K562 (cell line): Measurements from ENCODE around the gene SETDB1. TPM values are rescaled to one million over a fixed set of nuclear protein-coding genes. Genes with fewer than 3 reads are reported as not detected.

ENCODE experiments used
- ATF7 ChIP-seq: fragments of 450-650 bp; IDR thresholded peaks from 2 replicates; pipeline ENCODE4 v1.7.1; 2014; ENCODE audit warnings: mild to moderate bottlenecking, moderate library complexity
- CAMTA2 ChIP-seq: fragments of 250-450 bp; sonication (Bioruptor Pico); conservative IDR thresholded peaks from 2 replicates; pipeline ENCODE4 v1.5.1; 2022
- CHCHD3 ChIP-seq: fragments of 250-450 bp; sonication (Bioruptor Pico); IDR thresholded peaks from 2 replicates; pipeline ENCODE4 v2.1.2; 2022; ENCODE audit warnings: mild to moderate bottlenecking
- COPS2 ChIP-seq: fragments of 450-650 bp; conservative IDR thresholded peaks from 2 replicates; pipeline ENCODE4 v1.6.1; 2016; ENCODE audit warnings: mild to moderate bottlenecking, moderate library complexity
- DDX20 ChIP-seq: fragments of 450-650 bp; IDR thresholded peaks from 2 replicates; pipeline ENCODE4 v1.6.1; 2016; ENCODE audit warnings: missing genetic modification characterization, low read depth, mild to moderate bottlenecking, missing compliant biosample characterization, moderate library complexity
- DPF2 ChIP-seq: fragments of 450-650 bp; IDR thresholded peaks from 2 replicates; pipeline ENCODE4 v1.6.1; 2016
- EGR1 ChIP-seq: fragments of 450-650 bp; conservative IDR thresholded peaks from 2 replicates; pipeline ENCODE4 v1.6.1; 2017; ENCODE audit warnings: mild to moderate bottlenecking
- ESRRA ChIP-seq: fragments of 450-650 bp; IDR thresholded peaks from 2 replicates; pipeline ENCODE4 v1.6.1; 2014; ENCODE audit warnings: low read depth, mild to moderate bottlenecking, moderate library complexity, borderline replicate concordance
- HCFC1 ChIP-seq: IDR thresholded peaks from 2 replicates; pipeline ENCODE4 v1.6.1; 2012; ENCODE audit warnings: low read depth, low read length, improper control_type of control experiment
- HMGN3 ChIP-seq: IDR thresholded peaks from 2 replicates; pipeline ENCODE4 v1.6.1; 2011; ENCODE audit warnings: borderline replicate concordance, low read depth, mild to moderate bottlenecking, mixed read lengths, low read length; ENCODE audit not compliant: insufficient read length; ENCODE audit errors: extremely low read depth
- KLF13 ChIP-seq: fragments of 450-650 bp; IDR thresholded peaks from 2 replicates; pipeline ENCODE4 v1.6.1; 2016; ENCODE audit warnings: missing genetic modification characterization, low read depth, mild to moderate bottlenecking, missing compliant biosample characterization, moderate library complexity, borderline replicate concordance
- KLF16 ChIP-seq: IDR thresholded peaks from 2 replicates; pipeline ENCODE4 v1.6.1; 2016; ENCODE audit warnings: antibody characterized with exemption
- L3MBTL2 ChIP-seq: fragments of 450-650 bp; IDR thresholded peaks from 2 replicates; pipeline ENCODE4 v1.6.1; 2016; ENCODE audit warnings: mild to moderate bottlenecking, moderate library complexity
- MAX ChIP-seq: sonication (generic); formaldehyde crosslinking; IDR thresholded peaks from 2 replicates; pipeline ENCODE4 v1.9.0; 2022; ENCODE audit warnings: mild to moderate bottlenecking, missing genetic modification reagents
- PHB2 ChIP-seq: fragments of 450-650 bp; IDR thresholded peaks from 2 replicates; pipeline ENCODE4 v1.6.1; 2017; ENCODE audit warnings: low read depth
- PTBP1 ChIP-seq: fragments of 200-400 bp; formaldehyde crosslinking; IDR thresholded peaks from 2 replicates; pipeline ENCODE4 v1.6.1; 2017; ENCODE audit warnings: low read depth, low read length
- RAD21 ChIP-seq, 2 experiments: fragments of 250-450 bp in 1 of 2; fragments of 450-650 bp in 1 of 2; sonication (Bioruptor Pico) in 1 of 2; formaldehyde crosslinking in 1 of 2; IDR thresholded peaks in 1 of 2; conservative IDR thresholded peaks in 1 of 2; 2 replicates each; pipeline versions ENCODE4 v1.4.0 to v1.8.0; 2020 to 2022; ENCODE audit warnings: mild to moderate bottlenecking in 2 of 2, moderate library complexity in 1 of 2
- RB1 ChIP-seq: fragments of 450-650 bp; IDR thresholded peaks from 2 replicates; pipeline ENCODE4 v1.6.1; 2017; ENCODE audit warnings: low read depth, mild to moderate bottlenecking
- SMARCA4 ChIP-seq: fragments of 450-650 bp; IDR thresholded peaks from 2 replicates; pipeline ENCODE4 v1.6.1; 2016
- SRSF7 ChIP-seq: fragments of 200-400 bp; formaldehyde crosslinking; optimal IDR thresholded peaks from 2 replicates; pipeline ENCODE3; 2017; ENCODE audit warnings: mild to moderate bottlenecking, low read depth, low read length
- STAG1 ChIP-seq: sonication (generic); formaldehyde crosslinking; IDR thresholded peaks from 2 replicates; pipeline ENCODE4 v1.5.0; 2020; ENCODE audit warnings: missing genetic modification reagents, borderline replicate concordance
- TBL1XR1 ChIP-seq, 2 experiments: IDR thresholded peaks; 2 replicates each; pipeline ENCODE4 v1.6.1; 2012; ENCODE audit warnings: improper control_type of control experiment in 2 of 2, low read length in 2 of 2, mild to moderate bottlenecking in 1 of 2
- TEAD1 ChIP-seq, 2 experiments: fragments of 450-650 bp in 1 of 2; sonication (generic) in 1 of 2; formaldehyde crosslinking; IDR thresholded peaks; 2 replicates each; pipeline versions ENCODE4 v1.4.0 to v1.8.0; 2020 to 2022; ENCODE audit warnings: mild to moderate bottlenecking in 2 of 2, missing genetic modification reagents in 1 of 2
- USF1 ChIP-seq: sonication (generic); formaldehyde crosslinking; IDR thresholded peaks from 2 replicates; pipeline ENCODE4 v1.9.0; 2022; ENCODE audit warnings: mild to moderate bottlenecking, missing genetic modification reagents
- ZBTB17 ChIP-seq: fragments of 450-650 bp; formaldehyde crosslinking; IDR thresholded peaks from 2 replicates; pipeline ENCODE4 v1.4.0; 2020; ENCODE audit warnings: mild to moderate bottlenecking
- ZNF224 ChIP-seq: sonication (generic); formaldehyde crosslinking; IDR thresholded peaks from 2 replicates; pipeline ENCODE4 v1.8.0; 2022; ENCODE audit warnings: mild to moderate bottlenecking, missing genetic modification reagents
- ZNF311 ChIP-seq: fragments of 250-450 bp; sonication (Bioruptor Pico); IDR thresholded peaks from 2 replicates; pipeline ENCODE4 v1.4.0; 2020; ENCODE audit warnings: mild to moderate bottlenecking, moderate library complexity
- ZNF398 ChIP-seq: fragments of 250-450 bp; sonication (Bioruptor Pico); IDR thresholded peaks from 2 replicates; pipeline ENCODE4 v1.8.0; 2021; ENCODE audit warnings: moderate library complexity, mild to moderate bottlenecking, inconsistent platforms
- polyA plus RNA-seq, 8 experiments: library from polyadenylated mRNA; depleted of rRNA in 4 of 8; stranded (reverse) in 5 of 8; unstranded in 3 of 8; fragments of >200 nt; fragmentation: Nextera tagmentation in 2 of 8; fragmentation: Illumina TruSeq in 1 of 8; extraction: Ambion mirVana in 2 of 8; extraction: Trizol in 1 of 8; gene quantifications; 2 replicates each; pipeline versions ENCODE4 v1.2.1 to v1.2.3, GENCODE V29; 2011 to 2014; ENCODE audit warnings: inconsistent platforms in 1 of 8, missing spikeins in 1 of 8
- total RNA-seq, 7 experiments: library from RNA; depleted of rRNA in 6 of 7; stranded (reverse); fragments of >200 nt in 6 of 7; fragmentation: Illumina TruSeq in 2 of 7; extraction: Trizol in 2 of 7; gene quantifications; 2 replicates each; pipeline versions ENCODE4 v1.2.1 to v1.2.3, GENCODE V29; 2011 to 2021; ENCODE audit warnings: low replicate concordance in 1 of 7

SETDB1 gene
- total and polyA plus RNA-seq, 9 of the 15 experiments (the other 6 are each of a cell fraction or from before 2014, with no cell fraction given): 21.5 to 64.4 (median 42.0) TPM

GRCh38 chr1:150979092-150980056 lies 53.2 kb downstream of the SETDB1 start (continued):
- 0 out of 2 replicates have a peak, but pooled peaks have one; percentile 14 for TF ChIP-seq ZBTB17 (CRISPR knock-in tag)
- no peak for TF ChIP-seq KLF13 (tag)
- TF ChIP-seq PHB2: no peak
- no peak for TF ChIP-seq DDX20
- TF ChIP-seq L3MBTL2: peak; percentile 66
- TF ChIP-seq RAD21 (CRISPR knock-in tag; conservative IDR thresholded peaks at IDR 0.05 in 1 of 2, IDR thresholded peaks at IDR 0.05 in 1 of 2): peak; percentile 89 to 94
- peak; percentile 60 for TF ChIP-seq HCFC1
- peak; percentile 85 for TF ChIP-seq RB1
- no peak for TF ChIP-seq DPF2
- no peak for TF ChIP-seq EGR1
- TF ChIP-seq USF1 (CRISPR knock-in tag): no peak
- TF ChIP-seq MAX (CRISPR knock-in tag): no peak; the same call in 1 of the 2 replicates
- TF ChIP-seq ZNF224 (CRISPR knock-in tag): no peak
- peak; percentile 75 for TF ChIP-seq KLF16
- no peak for TF ChIP-seq SRSF7
- no peak for TF ChIP-seq CHCHD3
- TF ChIP-seq COPS2: no peak
- TF ChIP-seq ZNF311 (CRISPR knock-in tag): no peak
- TF ChIP-seq ATF7: peak; percentile 50
- no peak for TF ChIP-seq CAMTA2 (CRISPR knock-in tag)
- TF ChIP-seq ZNF398: no peak
- no peak for TF ChIP-seq SMARCA4
- no peak for TF ChIP-seq ESRRA
- peak; percentile 52 to 72; a peak in 1 of 4 replicates for TF ChIP-seq TEAD1 (CRISPR knock-in tag; IDR thresholded peaks at IDR 0.05)
- TF ChIP-seq PTBP1: no peak
- TF ChIP-seq HMGN3: no peak
- TF ChIP-seq STAG1: peak; percentile 15; the same call in 1 of the 2 replicates
- TF ChIP-seq TBL1XR1 (IDR thresholded peaks at IDR 0.05; ENCODE audit: low read length in 2 of 2): peak; percentile 64 to 67; a peak in 2 of 4 replicates
